Measurements from ENCODE around the gene IFT20. TPM values are rescaled to one million over a fixed set of nuclear protein-coding genes. Genes with fewer than 3 reads are reported as not detected.

The IFT20 gene
- total RNA-seq, 4 donors from 2014 or later, result 38.5 to 78.0 (median 63.6) TPM

DNA sequence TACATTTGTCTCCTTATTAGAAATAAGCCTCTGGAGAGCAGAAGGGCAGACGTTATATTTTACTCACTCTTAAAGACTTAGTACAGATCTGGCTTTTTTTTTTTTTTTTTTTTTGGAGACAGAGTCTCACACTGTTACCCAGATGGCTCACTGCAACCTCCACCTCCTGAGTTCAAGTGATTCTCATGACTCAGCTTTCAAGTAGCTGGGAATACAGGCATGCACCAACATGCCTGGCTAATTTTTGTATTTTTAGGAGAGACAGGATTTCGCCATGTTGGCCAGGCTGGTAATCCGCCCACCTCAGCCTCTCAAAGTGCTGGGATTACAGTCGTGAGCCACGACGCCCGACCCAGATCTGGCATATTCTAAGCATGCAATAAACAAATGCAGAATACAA lies 52.7 kb downstream of the IFT20 start:
- H3K27ac ChIP-seq, result peak overlapping the region in 2 of 3 donors; percentile 39 to 45
- DNase-seq, result peak; percentile 70 to 72
- intact Hi-C loops (cut with DNase I), result no loop called here
- H3K9me3 ChIP-seq, result no peaks in the 10 kb centered on the region
- H3K4me1 ChIP-seq, result peaks cover 0 to 8% of the 10 kb centered on the region in 2 donors
- TF ChIP-seq POLR2A (IDR thresholded peaks at IDR 0.05), result no peak
- TF ChIP-seq CTCF (IDR thresholded peaks at IDR 0.05), result no peak
- WGBS, 2 donors, result 24 to 31% methylated on average over 7 of the region's 7 CpGs
- no peaks in the 10 kb centered on the region for H3K27me3 ChIP-seq
- no peaks in the 10 kb centered on the region for H3K36me3 ChIP-seq
- no peak overlapping the region for H3K4me3 ChIP-seq (replicated peaks in 1 of 3)

GRCh38 chr17:28280826-28281225 lies 54.4 kb downstream of the IFT20 start:
- no peaks in the 10 kb centered on the region for H3K9me3 ChIP-seq
- 89 to 91% methylated on average over 3 of the region's 3 CpGs for WGBS, 2 donors
- H3K27me3 ChIP-seq, result no peaks in the 10 kb centered on the region
- TF ChIP-seq POLR2A (IDR thresholded peaks at IDR 0.05) (no peak), CTCF (IDR thresholded peaks at IDR 0.05) (no peak)
- peaks cover 0 to 8% of the 10 kb centered on the region in 2 donors for H3K4me1 ChIP-seq
- H3K36me3 ChIP-seq, result no peaks in the 10 kb centered on the region
- no peak overlapping the region for H3K4me3 ChIP-seq (replicated peaks in 1 of 3)
- no peak for DNase-seq
- intact Hi-C loops (cut with DNase I), result no loop called here
- no peak overlapping the region for H3K27ac ChIP-seq

DNA sequence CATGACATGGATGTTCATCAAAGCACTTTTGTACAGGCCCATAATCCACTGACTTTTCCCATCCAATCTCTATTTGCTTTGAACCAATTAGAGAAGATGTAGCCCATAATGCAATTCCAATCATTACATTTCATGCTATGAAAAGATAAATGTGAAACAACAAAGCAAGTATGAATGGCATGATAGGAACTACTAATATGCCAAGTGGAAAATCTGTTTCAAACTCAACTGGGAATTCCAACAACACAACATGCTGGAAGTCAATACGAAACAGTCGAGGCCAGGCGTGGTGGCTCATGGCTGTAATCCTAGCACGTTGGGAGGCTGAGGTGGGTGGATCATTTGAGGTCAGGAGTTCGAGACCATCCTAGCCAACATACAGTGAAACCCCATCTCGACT lies 55.9 kb downstream of the IFT20 start:
- no peak for DNase-seq
- Histone ChIP-seq H3K36me3 (no peaks in the 10 kb centered on the region), H3K4me3 (replicated peaks in 1 of 3) (no peak overlapping the region), H3K4me1 (peaks cover 0 to 8% of the 10 kb centered on the region in 2 donors), H3K27ac (no peak overlapping the region), H3K9me3 (no peaks in the 10 kb centered on the region), H3K27me3 (no peaks in the 10 kb centered on the region)
- 88 to 92% methylated on average over 6 of the region's 6 CpGs for WGBS, 2 donors
- intact Hi-C loops (cut with DNase I), result no loop called here
- TF ChIP-seq CTCF (IDR thresholded peaks at IDR 0.05), result no peak

Small RNAs within 50 kb of the gene (microRNA-seq; reads per million reads assigned to microRNA genes)
- gene MIR4723, result 1.5 reads per million

Other genes starting within 250 kb of the IFT20 start
- 1 to 10 TPM; 3.1 to 5.2 (median 4.5) TPM for gene TMEM97, start 16.3 kb downstream of the IFT20 start, total RNA-seq
- 10 to 100 TPM; 28.4 to 36.9 (median 35.8) TPM for gene TNFAIP1, start 289 bp upstream of the IFT20 start, total RNA-seq
- gene POLDIP2, start 22.1 kb upstream of the IFT20 start, total RNA-seq, result 100 to 1,000 TPM in 2 of 4 donors, 10 to 100 TPM in 2; 55.4 to 102 (median 91.7) TPM
- not detected for gene SEBOX, start 29.7 kb upstream of the IFT20 start, total RNA-seq
- under 1 TPM in 2 of 4 donors, not detected in 2; 0.33 to 0.39 TPM for gene VTN, start 34.8 kb upstream of the IFT20 start, total RNA-seq
- 10 to 100 TPM; 10.3 to 20.2 (median 16.3) TPM for gene SARM1, start 36.2 kb upstream of the IFT20 start, total RNA-seq
- 10 to 100 TPM; 10.8 to 15.6 (median 13.4) TPM for gene SLC46A1, start 70.7 kb upstream of the IFT20 start, total RNA-seq
- gene SLC13A2, start 138.2 kb upstream of the IFT20 start, total RNA-seq, result not detected
- under 1 TPM in 1 of 4 donors, not detected in 3; 0.34 TPM for gene FOXN1, start 170.9 kb upstream of the IFT20 start, total RNA-seq
- 10 to 100 TPM; 29.8 to 43.9 (median 36.0) TPM for gene UNC119, start 217.2 kb upstream of the IFT20 start, total RNA-seq
- gene PIGS, start 236.1 kb upstream of the IFT20 start, total RNA-seq, result 100 to 1,000 TPM in 1 of 4 donors, 10 to 100 TPM in 3; 37.2 to 111 (median 74.7) TPM
- 10 to 100 TPM in 1 of 4 donors, 1 to 10 TPM in 3; 6.0 to 13.1 (median 8.7) TPM for gene ALDOC, start 241.4 kb upstream of the IFT20 start, total RNA-seq

All from thyroid gland (tissue), 4 donors.